ENCODE results near the gene KDM2A. TPM values are rescaled to one million over a fixed set of nuclear protein-coding genes. Genes with fewer than 3 reads are reported as not detected.

KDM2A gene
- total RNA-seq, 1 donor from 2014 or later = 38.4 TPM

DNA sequence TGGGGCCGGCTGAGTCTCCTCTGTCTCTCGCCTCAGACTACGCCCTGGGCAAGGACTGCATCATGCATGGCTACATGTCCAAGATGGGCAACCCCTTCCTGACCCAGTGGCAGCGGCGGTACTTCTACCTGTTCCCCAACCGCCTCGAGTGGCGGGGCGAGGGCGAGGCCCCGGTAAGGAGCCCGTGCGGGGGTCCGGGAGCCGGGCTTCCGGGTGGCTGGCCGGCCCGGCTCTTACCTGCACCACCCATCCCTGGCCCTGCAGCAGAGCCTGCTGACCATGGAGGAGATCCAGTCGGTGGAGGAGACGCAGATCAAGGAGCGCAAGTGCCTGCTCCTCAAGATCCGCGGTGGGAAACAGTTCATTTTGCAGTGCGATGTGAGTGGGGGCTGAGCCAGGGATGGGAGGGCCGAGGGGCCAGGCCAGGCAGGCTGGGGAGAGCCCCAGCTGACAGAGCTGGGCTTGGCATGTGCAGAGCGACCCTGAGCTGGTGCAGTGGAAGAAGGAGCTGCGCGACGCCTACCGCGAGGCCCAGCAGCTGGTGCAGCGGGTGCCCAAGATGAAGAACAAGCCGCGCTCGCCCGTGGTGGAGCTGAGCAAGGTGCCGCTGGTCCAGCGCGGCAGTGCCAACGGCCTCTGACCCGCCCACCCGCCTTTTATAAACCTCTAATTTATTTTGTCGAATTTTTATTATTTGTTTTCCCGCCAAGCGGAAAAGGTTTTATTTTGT lies 165.9 kb downstream of the KDM2A start:
- FAIRE-seq = no peak
- no peak for DNase-seq (ENCODE audit: low read depth)
- no peaks in the 10 kb centered on the region for H3K27me3 ChIP-seq (ENCODE audit: control insufficient read depth, insufficient read depth, low read length)
- no peak overlapping the region for H3K4me3 ChIP-seq (ENCODE audit: low read depth, low read length)
- no peak for TF ChIP-seq CTCF (IDR thresholded peaks at IDR 0.05; ENCODE audit: insufficient read depth, low read length, severe bottlenecking)
- H3K36me3 ChIP-seq (ENCODE audit: control insufficient read depth, insufficient read depth, low read length) = peaks cover 45% of the 10 kb centered on the region

- no peak for TF ChIP-seq CTCF (IDR thresholded peaks at IDR 0.05; ENCODE audit: insufficient read depth, low read length, severe bottlenecking)
- H3K36me3 ChIP-seq (ENCODE audit: control insufficient read depth, insufficient read depth, low read length) = peaks cover 45% of the 10 kb centered on the region
- no peaks in the 10 kb centered on the region for H3K27me3 ChIP-seq (ENCODE audit: control insufficient read depth, insufficient read depth, low read length)
- FAIRE-seq (no peak), DNase-seq (ENCODE audit: low read depth) (no peak)
- no peak overlapping the region for H3K4me3 ChIP-seq (ENCODE audit: low read depth, low read length)
Measured at GRCh38 chr11:67285541-67286498, 166.8 kb downstream of the KDM2A start.

- Histone ChIP-seq H3K4me3 (ENCODE audit: low read depth, low read length) (no peak overlapping the region), H3K27me3 (ENCODE audit: control insufficient read depth, insufficient read depth, low read length) (no peaks in the 10 kb centered on the region), H3K36me3 (ENCODE audit: control insufficient read depth, insufficient read depth, low read length) (peaks cover 41% of the 10 kb centered on the region)
- no peak for TF ChIP-seq CTCF (IDR thresholded peaks at IDR 0.05; ENCODE audit: insufficient read depth, low read length, severe bottlenecking)
- DNase-seq (ENCODE audit: low read depth) (no peak), FAIRE-seq (no peak)
Measured at GRCh38 chr11:67286621-67287333, 167.7 kb downstream of the KDM2A start.

- FAIRE-seq = peak; percentile 92
- Histone ChIP-seq H3K27me3 (ENCODE audit: control insufficient read depth, insufficient read depth, low read length) (no peaks in the 10 kb centered on the region), H3K36me3 (ENCODE audit: control insufficient read depth, insufficient read depth, low read length) (peaks cover 38% of the 10 kb centered on the region), H3K4me3 (ENCODE audit: low read depth, low read length) (no peak overlapping the region)
- no peak for TF ChIP-seq CTCF (IDR thresholded peaks at IDR 0.05; ENCODE audit: insufficient read depth, low read length, severe bottlenecking)
- DNase-seq (ENCODE audit: low read depth) = no peak
Measured at GRCh38 chr11:67287355-67288197, 168.5 kb downstream of the KDM2A start.

GRCh38 chr11:67288198-67288451 lies 169.1 kb downstream of the KDM2A start:
- peaks cover 34% of the 10 kb centered on the region for H3K36me3 ChIP-seq (ENCODE audit: control insufficient read depth, insufficient read depth, low read length)

More at GRCh38 chr11:67288198-67288451, 169.1 kb downstream of the KDM2A start:
- FAIRE-seq = no peak
- no peak for DNase-seq (ENCODE audit: low read depth)
- TF ChIP-seq CTCF (IDR thresholded peaks at IDR 0.05; ENCODE audit: insufficient read depth, low read length, severe bottlenecking) = no peak
- Histone ChIP-seq H3K27me3 (ENCODE audit: control insufficient read depth, insufficient read depth, low read length) (no peaks in the 10 kb centered on the region), H3K4me3 (ENCODE audit: low read depth, low read length) (peak overlapping the region; percentile 80)
